ENCODE measurements around the gene PTPRM.

The PTPRM gene

DNA sequence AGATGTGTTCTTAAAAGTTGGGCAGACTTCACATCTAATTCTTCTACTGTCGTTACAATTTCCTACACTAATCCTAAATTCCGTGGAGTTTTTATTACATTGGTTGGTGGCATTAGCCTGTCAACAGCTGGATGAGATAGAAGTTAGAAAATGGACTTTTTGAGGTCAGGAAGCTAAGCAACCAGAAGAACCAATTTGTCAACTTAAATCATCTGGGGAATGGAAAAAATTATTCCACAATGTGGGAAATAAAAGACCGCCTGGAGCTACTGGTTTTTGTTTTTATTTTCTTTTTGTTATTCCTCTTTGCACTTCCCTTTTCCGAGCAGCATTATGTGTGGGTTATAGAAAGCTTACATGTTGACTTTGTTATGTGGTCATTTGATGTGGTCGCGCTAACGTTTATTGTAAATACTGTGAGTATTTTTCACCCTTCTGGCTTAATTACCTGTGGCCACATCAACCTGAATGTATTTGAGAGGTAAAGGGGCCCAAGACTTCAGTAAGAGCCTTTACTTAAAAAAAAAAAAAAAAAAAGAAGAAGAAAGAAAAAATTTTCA, 75.3 kb downstream of the PTPRM start:
- DNase-seq (ENCODE audit: low read depth, low spot score) = no peak
- H3K9me3 ChIP-seq (ENCODE audit: control insufficient read depth, insufficient read depth, low read length) = no peaks in the 10 kb centered on the region
- H3K4me1 ChIP-seq (ENCODE audit: control insufficient read depth, insufficient read depth, low read length) = peaks cover 3% of the 10 kb centered on the region
- WGBS (ENCODE audit: insufficient coverage, insufficient read length) = no CpG with 5 or more reads among the region's 7 CpGs
- no peak overlapping the region for H3K27ac ChIP-seq (ENCODE audit: low read length)
- H3K4me3 ChIP-seq (ENCODE audit: low read length) = no peak overlapping the region
- H3K27me3 ChIP-seq (ENCODE audit: control insufficient read depth, insufficient read depth, low read length) = no peaks in the 10 kb centered on the region
- H3K36me3 ChIP-seq (ENCODE audit: control insufficient read depth, insufficient read depth, low read length) = no peaks in the 10 kb centered on the region

- Histone ChIP-seq H3K27me3 (ENCODE audit: control insufficient read depth, insufficient read depth, low read length) (no peaks in the 10 kb centered on the region), H3K27ac (ENCODE audit: low read length) (no peak overlapping the region), H3K4me3 (ENCODE audit: low read length) (no peak overlapping the region), H3K9me3 (ENCODE audit: control insufficient read depth, insufficient read depth, low read length) (no peaks in the 10 kb centered on the region), H3K36me3 (ENCODE audit: control insufficient read depth, insufficient read depth, low read length) (no peaks in the 10 kb centered on the region), H3K4me1 (ENCODE audit: control insufficient read depth, insufficient read depth, low read length) (peaks cover 3% of the 10 kb centered on the region)
- no peak for DNase-seq (ENCODE audit: low read depth, low spot score)
- no CpG with 5 or more reads among the region's 1 CpG for WGBS (ENCODE audit: insufficient coverage, insufficient read length)
These were observed 78.6 kb downstream of the PTPRM start for GRCh38 chr18:7645756-7646155.

DNA sequence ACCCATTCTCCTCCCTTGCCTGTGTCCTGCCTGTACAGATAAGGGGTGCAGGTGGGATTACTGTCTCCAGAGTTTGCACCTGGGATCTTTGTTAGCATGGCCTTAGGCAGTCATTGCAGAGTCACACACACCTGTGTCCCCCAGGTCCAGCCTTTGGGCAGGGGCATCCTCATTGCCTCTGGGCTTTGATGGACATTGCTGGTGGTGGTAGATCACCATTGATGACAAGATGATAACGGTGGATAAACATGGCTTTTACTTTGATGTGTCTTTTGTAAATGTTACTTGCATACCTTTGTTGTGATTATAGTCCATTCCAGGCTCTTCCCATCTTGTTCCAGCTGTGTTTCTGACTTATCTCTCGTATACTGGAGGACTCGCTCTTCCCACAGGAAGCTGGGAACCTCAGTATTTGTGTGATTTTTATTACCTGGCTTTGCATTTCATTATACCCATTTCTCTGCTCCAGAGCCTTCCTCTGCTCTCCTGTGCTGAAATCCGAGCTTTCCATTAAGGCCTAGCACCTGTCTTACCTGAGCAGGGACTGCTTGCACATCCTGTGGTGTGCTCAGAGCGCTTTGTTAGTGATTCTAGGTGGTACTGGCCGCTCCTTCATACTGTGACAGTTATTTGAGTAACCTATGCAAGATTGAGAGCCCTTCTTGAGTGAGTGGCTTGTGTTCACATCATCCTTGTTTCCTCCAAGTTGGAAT, 79.2 kb downstream of the PTPRM start:
- H3K36me3 ChIP-seq (ENCODE audit: control insufficient read depth, insufficient read depth, low read length) = no peaks in the 10 kb centered on the region
- H3K4me1 ChIP-seq (ENCODE audit: control insufficient read depth, insufficient read depth, low read length) = peaks cover 3% of the 10 kb centered on the region
- WGBS (ENCODE audit: insufficient coverage, insufficient read length) = no CpG with 5 or more reads among the region's 6 CpGs
- no peaks in the 10 kb centered on the region for H3K27me3 ChIP-seq (ENCODE audit: control insufficient read depth, insufficient read depth, low read length)
- no peak for DNase-seq (ENCODE audit: low read depth, low spot score)
- no peak overlapping the region for H3K27ac ChIP-seq (ENCODE audit: low read length)
- H3K9me3 ChIP-seq (ENCODE audit: control insufficient read depth, insufficient read depth, low read length) = no peaks in the 10 kb centered on the region
- H3K4me3 ChIP-seq (ENCODE audit: low read length) = no peak overlapping the region

DNA sequence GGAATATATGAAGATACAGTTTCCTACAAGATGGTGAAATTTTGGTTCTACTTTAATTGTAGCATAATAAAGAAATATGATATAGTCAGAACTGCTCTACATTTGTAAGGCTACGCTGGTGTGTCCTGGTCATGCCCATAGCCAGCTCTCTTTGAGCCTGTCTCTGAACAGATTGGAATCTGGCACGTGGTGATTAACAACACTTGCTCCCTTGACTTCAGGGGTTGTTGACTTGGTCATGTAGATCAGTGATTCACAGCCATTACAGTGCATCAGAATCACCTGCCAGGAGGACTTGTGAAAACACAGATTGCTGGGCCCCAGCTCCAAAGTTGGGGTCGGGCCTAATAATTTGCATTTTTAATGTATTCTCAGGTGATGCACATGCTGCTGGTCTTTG, 80.4 kb downstream of the PTPRM start:
- no peak for DNase-seq (ENCODE audit: low read depth, low spot score)
- Histone ChIP-seq H3K27me3 (ENCODE audit: control insufficient read depth, insufficient read depth, low read length) (no peaks in the 10 kb centered on the region), H3K36me3 (ENCODE audit: control insufficient read depth, insufficient read depth, low read length) (no peaks in the 10 kb centered on the region), H3K4me3 (ENCODE audit: low read length) (no peak overlapping the region), H3K9me3 (ENCODE audit: control insufficient read depth, insufficient read depth, low read length) (no peaks in the 10 kb centered on the region), H3K4me1 (ENCODE audit: control insufficient read depth, insufficient read depth, low read length) (peaks cover 3% of the 10 kb centered on the region), H3K27ac (ENCODE audit: low read length) (no peak overlapping the region)
- no CpG with 5 or more reads among the region's 3 CpGs for WGBS (ENCODE audit: insufficient coverage, insufficient read length)

DNA sequence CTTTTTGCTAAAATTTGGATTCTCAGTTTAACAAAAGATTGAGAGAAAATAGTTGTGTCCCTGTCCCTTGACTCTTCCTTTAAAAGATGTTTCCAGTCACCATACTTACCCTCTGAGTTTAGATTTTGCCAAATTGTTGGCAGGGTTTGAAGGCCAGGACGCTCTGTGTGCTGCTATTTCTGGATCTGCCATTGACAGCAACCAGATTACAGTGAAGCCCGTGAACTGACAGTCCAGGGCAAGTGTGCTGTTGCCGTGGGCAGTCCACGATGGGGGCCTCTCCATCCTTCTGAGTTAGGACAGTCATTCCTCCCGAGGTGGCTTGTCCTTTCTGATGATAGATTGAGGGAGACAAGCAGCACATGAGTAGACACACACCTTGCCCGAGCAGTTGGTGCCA, 89.9 kb downstream of the PTPRM start:
- no peaks in the 10 kb centered on the region for H3K9me3 ChIP-seq (ENCODE audit: control insufficient read depth, insufficient read depth, low read length)
- no peaks in the 10 kb centered on the region for H3K36me3 ChIP-seq (ENCODE audit: control insufficient read depth, insufficient read depth, low read length)
- WGBS (ENCODE audit: insufficient coverage, insufficient read length) = no CpG with 5 or more reads among the region's 6 CpGs
- no peaks in the 10 kb centered on the region for H3K4me1 ChIP-seq (ENCODE audit: control insufficient read depth, insufficient read depth, low read length)
- H3K27me3 ChIP-seq (ENCODE audit: control insufficient read depth, insufficient read depth, low read length) = no peaks in the 10 kb centered on the region
- no peak overlapping the region for H3K4me3 ChIP-seq (ENCODE audit: low read length)
- no peak overlapping the region for H3K27ac ChIP-seq (ENCODE audit: low read length)
- DNase-seq (ENCODE audit: low read depth, low spot score) = no peak

DNA sequence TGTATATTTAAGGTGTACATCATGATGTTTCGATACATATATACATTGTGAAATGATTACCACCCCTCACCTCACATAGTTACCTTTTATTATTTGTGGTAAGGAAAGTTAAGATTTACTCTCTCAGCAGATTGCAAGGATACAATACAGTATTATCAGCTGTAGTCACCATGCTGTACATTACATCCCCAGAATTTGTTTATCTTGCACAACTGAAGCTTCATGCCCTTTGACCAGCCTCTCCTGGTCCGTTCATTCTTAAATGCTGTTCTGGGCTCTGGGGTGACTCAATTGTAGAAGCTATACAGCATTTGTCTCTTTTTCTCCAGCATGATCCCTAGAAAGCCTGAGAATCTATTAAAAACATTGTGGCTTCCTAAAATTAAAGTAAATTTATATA, 90.8 kb downstream of the PTPRM start:
- WGBS (ENCODE audit: insufficient coverage, insufficient read length) = no CpG with 5 or more reads among the region's 2 CpGs
- no peaks in the 10 kb centered on the region for H3K4me1 ChIP-seq (ENCODE audit: control insufficient read depth, insufficient read depth, low read length)
- H3K27ac ChIP-seq (ENCODE audit: low read length) = no peak overlapping the region
- no peaks in the 10 kb centered on the region for H3K9me3 ChIP-seq (ENCODE audit: control insufficient read depth, insufficient read depth, low read length)
- H3K4me3 ChIP-seq (ENCODE audit: low read length) = no peak overlapping the region
- DNase-seq (ENCODE audit: low read depth, low spot score) = no peak
- H3K27me3 ChIP-seq (ENCODE audit: control insufficient read depth, insufficient read depth, low read length) = no peaks in the 10 kb centered on the region
- H3K36me3 ChIP-seq (ENCODE audit: control insufficient read depth, insufficient read depth, low read length) = no peaks in the 10 kb centered on the region

- DNase-seq (ENCODE audit: low read depth, low spot score) = no peak
- no peaks in the 10 kb centered on the region for H3K27me3 ChIP-seq (ENCODE audit: control insufficient read depth, insufficient read depth, low read length)
- H3K4me3 ChIP-seq (ENCODE audit: low read length) = no peak overlapping the region
- no peaks in the 10 kb centered on the region for H3K36me3 ChIP-seq (ENCODE audit: control insufficient read depth, insufficient read depth, low read length)
- H3K9me3 ChIP-seq (ENCODE audit: control insufficient read depth, insufficient read depth, low read length) = no peaks in the 10 kb centered on the region
- H3K4me1 ChIP-seq (ENCODE audit: control insufficient read depth, insufficient read depth, low read length) = no peaks in the 10 kb centered on the region
- H3K27ac ChIP-seq (ENCODE audit: low read length) = no peak overlapping the region
- no CpG with 5 or more reads among the region's 1 CpG for WGBS (ENCODE audit: insufficient coverage, insufficient read length)
These were observed 91.6 kb downstream of the PTPRM start for GRCh38 chr18:7658701-7659100.

GRCh38 chr18:7661207-7661606, 94.1 kb downstream of the PTPRM start:
- no peaks in the 10 kb centered on the region for H3K9me3 ChIP-seq (ENCODE audit: control insufficient read depth, insufficient read depth, low read length)
- peaks cover 1% of the 10 kb centered on the region; the same call in 1 of the 2 replicates for H3K4me1 ChIP-seq (ENCODE audit: control insufficient read depth, insufficient read depth, low read length)
- no peaks in the 10 kb centered on the region for H3K27me3 ChIP-seq (ENCODE audit: control insufficient read depth, insufficient read depth, low read length)
- no peak overlapping the region for H3K4me3 ChIP-seq (ENCODE audit: low read length)
- H3K27ac ChIP-seq (ENCODE audit: low read length) = no peak overlapping the region
- DNase-seq (ENCODE audit: low read depth, low spot score) = no peak
- H3K36me3 ChIP-seq (ENCODE audit: control insufficient read depth, insufficient read depth, low read length) = no peaks in the 10 kb centered on the region
- no CpG with 5 or more reads among the region's 1 CpG for WGBS (ENCODE audit: insufficient coverage, insufficient read length)

DNA sequence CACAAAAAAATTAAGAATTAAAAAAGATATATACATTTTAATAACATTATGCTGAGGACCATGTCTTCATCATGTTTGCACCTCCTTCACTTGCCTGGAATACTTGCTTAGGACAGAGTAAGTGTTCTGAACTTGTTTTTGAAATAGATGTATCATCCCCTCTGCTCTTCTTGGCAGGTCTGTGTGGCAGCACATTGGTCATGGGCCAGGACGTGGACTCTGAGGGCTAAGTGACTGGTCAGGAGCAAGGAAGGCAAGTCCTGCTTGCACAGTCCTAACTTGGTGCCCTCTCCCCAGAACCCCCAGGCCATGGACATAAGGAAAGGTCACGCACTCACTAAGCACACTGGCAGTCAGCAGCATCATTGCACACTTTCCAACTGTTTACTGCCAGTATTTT, 95.8 kb downstream of the PTPRM start:
- Histone ChIP-seq H3K27ac (ENCODE audit: low read length) (no peak overlapping the region), H3K4me3 (ENCODE audit: low read length) (no peak overlapping the region), H3K9me3 (ENCODE audit: control insufficient read depth, insufficient read depth, low read length) (no peaks in the 10 kb centered on the region), H3K36me3 (ENCODE audit: control insufficient read depth, insufficient read depth, low read length) (no peaks in the 10 kb centered on the region), H3K27me3 (ENCODE audit: control insufficient read depth, insufficient read depth, low read length) (no peaks in the 10 kb centered on the region), H3K4me1 (ENCODE audit: control insufficient read depth, insufficient read depth, low read length) (peaks cover 2% of the 10 kb centered on the region; the same call in 1 of the 2 replicates)
- WGBS (ENCODE audit: insufficient coverage, insufficient read length) = no CpG with 5 or more reads among the region's 2 CpGs
- no peak for DNase-seq (ENCODE audit: low read depth, low spot score)

GRCh38 chr18:7663366-7664312, 96.5 kb downstream of the PTPRM start:
- Histone ChIP-seq H3K27me3 (ENCODE audit: control insufficient read depth, insufficient read depth, low read length) (no peaks in the 10 kb centered on the region), H3K9me3 (ENCODE audit: control insufficient read depth, insufficient read depth, low read length) (no peaks in the 10 kb centered on the region), H3K4me1 (ENCODE audit: control insufficient read depth, insufficient read depth, low read length) (peaks cover 2% of the 10 kb centered on the region; the same call in 1 of the 2 replicates), H3K36me3 (ENCODE audit: control insufficient read depth, insufficient read depth, low read length) (no peaks in the 10 kb centered on the region), H3K4me3 (ENCODE audit: low read length) (no peak overlapping the region), H3K27ac (ENCODE audit: low read length) (no peak overlapping the region)
- no peak for DNase-seq (ENCODE audit: low read depth, low spot score)
- WGBS (ENCODE audit: insufficient coverage, insufficient read length) = no CpG with 5 or more reads among the region's 11 CpGs

Data from iPS DF 6.9 (cell line).